VCaP (cell line): ENCODE data around the gene NAGS.
"Not testable (repeated sequence)": the region's sequence is repeated elsewhere in the genome, so short reads cannot be mapped to it uniquely, and the experiment has no call there.

Source experiments
- H3K27ac ChIP-seq: fragments of 450-650 bp; 2 replicates; pipeline ENCODE4 v1.5.1; 2017
- TF ChIP-seq, protein P1 (sequence below): fragments of 450-650 bp; conservative IDR thresholded peaks from 2 replicates; pipeline ENCODE4 v1.5.1; 2017; ENCODE audit warnings: mild to moderate bottlenecking, moderate library complexity

NAGS gene, protein sequence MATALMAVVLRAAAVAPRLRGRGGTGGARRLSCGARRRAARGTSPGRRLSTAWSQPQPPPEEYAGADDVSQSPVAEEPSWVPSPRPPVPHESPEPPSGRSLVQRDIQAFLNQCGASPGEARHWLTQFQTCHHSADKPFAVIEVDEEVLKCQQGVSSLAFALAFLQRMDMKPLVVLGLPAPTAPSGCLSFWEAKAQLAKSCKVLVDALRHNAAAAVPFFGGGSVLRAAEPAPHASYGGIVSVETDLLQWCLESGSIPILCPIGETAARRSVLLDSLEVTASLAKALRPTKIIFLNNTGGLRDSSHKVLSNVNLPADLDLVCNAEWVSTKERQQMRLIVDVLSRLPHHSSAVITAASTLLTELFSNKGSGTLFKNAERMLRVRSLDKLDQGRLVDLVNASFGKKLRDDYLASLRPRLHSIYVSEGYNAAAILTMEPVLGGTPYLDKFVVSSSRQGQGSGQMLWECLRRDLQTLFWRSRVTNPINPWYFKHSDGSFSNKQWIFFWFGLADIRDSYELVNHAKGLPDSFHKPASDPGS

GRCh38 chr17:44004077-44004760 is at the start of gene NAGS:
NAGS (plus strand) TSS chr17:44004622; CDS start chr17:44004664, 42 bp downstream.
- TF ChIP-seq, protein P1, sequence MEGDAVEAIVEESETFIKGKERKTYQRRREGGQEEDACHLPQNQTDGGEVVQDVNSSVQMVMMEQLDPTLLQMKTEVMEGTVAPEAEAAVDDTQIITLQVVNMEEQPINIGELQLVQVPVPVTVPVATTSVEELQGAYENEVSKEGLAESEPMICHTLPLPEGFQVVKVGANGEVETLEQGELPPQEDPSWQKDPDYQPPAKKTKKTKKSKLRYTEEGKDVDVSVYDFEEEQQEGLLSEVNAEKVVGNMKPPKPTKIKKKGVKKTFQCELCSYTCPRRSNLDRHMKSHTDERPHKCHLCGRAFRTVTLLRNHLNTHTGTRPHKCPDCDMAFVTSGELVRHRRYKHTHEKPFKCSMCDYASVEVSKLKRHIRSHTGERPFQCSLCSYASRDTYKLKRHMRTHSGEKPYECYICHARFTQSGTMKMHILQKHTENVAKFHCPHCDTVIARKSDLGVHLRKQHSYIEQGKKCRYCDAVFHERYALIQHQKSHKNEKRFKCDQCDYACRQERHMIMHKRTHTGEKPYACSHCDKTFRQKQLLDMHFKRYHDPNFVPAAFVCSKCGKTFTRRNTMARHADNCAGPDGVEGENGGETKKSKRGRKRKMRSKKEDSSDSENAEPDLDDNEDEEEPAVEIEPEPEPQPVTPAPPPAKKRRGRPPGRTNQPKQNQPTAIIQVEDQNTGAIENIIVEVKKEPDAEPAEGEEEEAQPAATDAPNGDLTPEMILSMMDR: no peak
- peak within 1 kb of the TSS; percentile 82; the same call in 1 of the 2 replicates for H3K27ac ChIP-seq

GRCh38 chr17:43956222-43956621 is 48.2 kb upstream of the NAGS start:
- H3K27ac ChIP-seq: no peak overlapping the region
- TF ChIP-seq, protein P1: no peak

DNA sequence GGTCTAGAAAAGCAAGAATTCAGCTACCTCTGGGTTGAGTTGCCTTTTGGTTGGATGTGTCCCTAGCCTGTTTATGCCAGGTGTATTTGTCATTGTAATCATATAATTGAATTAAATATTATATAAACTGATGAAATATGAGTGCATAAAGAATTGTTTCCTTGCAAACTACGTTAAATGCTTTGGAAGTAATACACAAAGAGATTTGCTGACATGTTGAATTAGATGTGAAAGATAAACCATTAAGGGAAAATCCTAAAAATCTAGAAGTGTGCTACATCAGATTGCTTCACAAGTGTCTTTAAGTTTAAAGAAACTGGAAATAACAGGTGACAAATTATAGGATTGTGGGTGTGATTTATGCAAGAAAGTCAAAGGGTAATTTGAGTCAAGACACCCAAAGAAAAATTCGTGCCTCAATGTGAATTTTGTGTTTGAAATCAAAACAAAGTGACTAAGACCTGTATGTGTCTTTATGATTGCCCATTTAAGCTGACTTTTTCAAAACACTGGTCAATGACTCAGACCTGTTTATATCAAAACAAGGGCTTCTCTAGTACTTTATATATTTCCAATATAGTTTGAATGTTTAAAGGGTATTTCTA is 45.6 kb upstream of the NAGS start:
- TF ChIP-seq, protein P1: no peak
- H3K27ac ChIP-seq: no peak overlapping the region

DNA sequence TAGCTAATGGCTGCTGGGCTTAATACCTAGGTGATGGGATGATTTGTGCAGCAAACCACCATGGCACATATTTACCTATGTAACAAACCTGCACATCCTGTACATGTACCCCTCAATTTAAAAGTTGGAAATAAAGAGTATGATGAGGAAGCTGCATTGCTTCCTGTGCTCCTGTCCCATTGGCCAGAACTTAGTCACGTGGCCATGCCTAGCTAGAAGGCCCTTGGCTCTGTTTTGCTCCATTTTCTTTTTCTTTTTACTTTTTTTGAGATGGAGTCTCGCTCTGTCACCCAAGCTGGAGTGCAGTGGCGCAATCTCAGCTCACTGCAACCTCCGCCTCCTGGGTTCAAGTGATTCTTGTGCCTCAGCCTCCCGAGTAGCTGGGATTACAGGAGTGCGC is 43.1 kb upstream of the NAGS start:
- not testable (repeated sequence) for H3K27ac ChIP-seq

DNA sequence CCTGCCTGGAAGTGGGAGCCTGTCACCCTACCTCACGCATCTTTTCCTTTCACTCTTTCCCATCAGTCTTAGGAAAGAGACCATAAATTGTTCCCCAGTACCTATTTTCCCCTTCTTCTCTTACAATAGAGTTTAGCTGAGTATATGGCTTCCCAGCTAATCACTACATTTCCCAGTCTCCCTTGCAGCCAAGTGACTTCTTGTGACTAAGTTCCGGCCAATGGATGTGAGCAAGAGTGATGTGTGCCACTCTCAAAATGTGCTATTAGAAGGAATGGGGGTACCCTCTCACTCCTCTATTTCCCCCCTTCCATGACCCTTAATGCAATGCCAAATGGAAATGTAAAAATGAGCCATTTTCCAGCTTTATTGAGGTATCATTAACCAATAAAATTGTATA is 42.5 kb upstream of the NAGS start:
- H3K27ac ChIP-seq: no peak overlapping the region
- TF ChIP-seq, protein P1: no peak

DNA sequence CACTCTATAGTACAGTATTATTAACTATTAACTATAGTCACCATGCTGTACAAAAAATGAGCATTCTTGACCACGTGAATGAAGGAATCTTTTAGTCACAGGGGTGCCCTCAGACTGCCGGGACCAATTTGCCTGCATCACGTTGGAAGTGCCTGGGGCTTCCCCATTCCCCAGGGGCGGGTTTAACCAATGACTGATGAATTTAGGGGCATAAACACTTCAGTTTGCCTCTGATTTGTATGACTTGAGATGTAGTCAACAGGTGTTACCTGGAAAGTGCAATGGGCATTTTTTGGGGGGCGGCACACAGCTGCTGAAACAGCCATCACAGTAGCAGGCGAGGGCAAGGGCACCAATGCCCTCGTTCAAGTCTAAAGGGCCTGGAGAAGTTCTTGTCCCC is 41.9 kb upstream of the NAGS start:
- no peak overlapping the region for H3K27ac ChIP-seq
- TF ChIP-seq, protein P1: no peak

DNA sequence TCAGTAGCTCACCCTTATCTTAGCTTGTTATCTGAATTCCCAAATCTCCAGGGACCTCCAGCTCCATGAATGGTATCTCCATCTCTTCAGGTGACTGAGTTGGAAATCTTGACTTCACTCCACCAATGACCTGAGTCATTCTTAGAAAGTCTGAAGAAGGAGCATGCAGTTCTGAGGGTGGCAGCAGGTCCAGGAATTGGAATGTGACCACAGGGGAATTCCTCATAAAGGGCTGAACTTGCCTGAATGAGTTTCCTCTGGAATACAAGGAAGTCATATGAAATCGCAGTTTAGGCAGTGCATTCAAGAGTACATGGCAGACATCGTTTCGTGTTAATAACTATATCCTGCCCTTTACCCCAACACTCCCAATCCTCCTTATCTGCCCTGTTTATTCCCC is 38.1 kb upstream of the NAGS start:
- H3K27ac ChIP-seq: no peak overlapping the region
- TF ChIP-seq, protein P1: no peak
